Superior temporal gyrus (tissue), 1 donor: ENCODE data around the gene CEP192.

Source experiments
- DNase-seq: peaks from one replicate; pipeline ENCODE4 v3.0.0-alpha.2; 2016; ENCODE audit errors: extremely low spot score

The CEP192 gene

GRCh38 chr18:13138420-13139139 lies 147.4 kb downstream of the CEP192 start:
- DNase-seq: no peak

GRCh38 chr18:13139885-13140450 lies 148.8 kb downstream of the CEP192 start:
- DNase-seq: no peak

- DNase-seq: no peak
Measured at GRCh38 chr18:13141209-13141608, 150.0 kb downstream of the CEP192 start.

DNA sequence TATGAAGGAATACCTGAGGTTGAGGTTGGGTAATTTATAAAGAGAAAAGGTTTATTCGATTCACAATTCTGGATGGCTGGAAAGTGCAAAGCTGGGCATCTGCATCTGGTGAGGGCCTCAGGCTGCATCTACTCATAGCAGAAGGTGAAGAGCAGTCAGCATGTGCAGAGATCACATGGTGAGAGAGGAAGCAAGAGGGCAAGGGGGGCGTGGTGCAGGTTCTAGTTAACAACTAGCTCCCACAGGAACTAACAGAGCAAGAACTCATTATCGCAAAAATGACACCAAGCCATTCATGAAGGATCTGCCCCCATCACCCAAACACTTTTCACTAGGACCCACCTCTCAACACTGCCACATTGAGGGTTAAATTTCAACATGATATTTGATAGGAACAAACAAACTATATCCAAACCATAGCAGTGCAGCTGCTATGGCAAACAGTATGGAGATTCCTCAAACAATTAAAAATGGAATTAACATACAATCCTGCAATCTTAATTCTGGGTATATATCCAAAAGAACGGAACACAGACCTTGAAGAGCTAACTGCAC lies 154.6 kb downstream of the CEP192 start:
- no peak for DNase-seq

DNA sequence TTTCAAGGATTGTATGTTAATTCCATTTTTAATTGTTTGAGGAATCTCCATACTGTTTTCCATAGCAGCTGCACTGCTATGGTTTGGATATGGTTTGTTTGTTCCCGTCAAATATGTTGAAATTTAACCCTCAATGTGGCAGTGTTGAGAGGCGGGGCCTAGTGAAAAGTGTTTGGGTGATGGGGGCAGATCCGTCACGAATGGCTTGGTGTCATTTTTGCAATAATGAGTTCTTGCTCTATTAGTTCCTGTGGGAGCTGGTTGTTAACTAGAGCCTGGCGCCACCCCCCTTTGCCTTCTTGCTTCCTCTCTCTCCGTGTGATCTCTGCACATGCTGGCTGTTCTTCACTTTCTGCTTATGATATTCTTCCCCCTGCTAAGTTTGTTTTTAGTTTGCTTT lies 156.0 kb downstream of the CEP192 start:
- no peak for DNase-seq

- DNase-seq: no peak
Measured at GRCh38 chr18:13151656-13152055, 160.5 kb downstream of the CEP192 start.

GRCh38 chr18:13158428-13158827 lies 167.3 kb downstream of the CEP192 start:
- DNase-seq: no peak

DNA sequence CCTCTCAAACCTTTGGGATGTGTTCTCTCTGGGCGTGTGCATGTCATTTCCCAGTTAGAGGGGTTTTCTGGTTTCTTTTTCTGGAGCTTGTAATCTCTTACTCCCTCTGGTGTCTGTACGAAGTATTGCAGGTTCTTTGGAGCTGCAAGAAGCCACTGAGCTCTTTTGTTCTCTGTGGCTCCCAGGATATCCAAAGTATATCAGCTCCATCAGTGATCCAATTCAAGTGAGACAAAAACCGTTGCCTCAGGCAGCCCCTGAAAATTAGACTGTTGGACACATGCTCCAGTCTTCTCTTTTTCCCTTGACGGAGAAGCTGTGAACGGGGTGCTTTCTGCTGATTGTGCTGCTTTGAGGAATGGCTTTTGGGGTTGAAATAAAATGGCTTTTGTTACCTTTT lies 168.4 kb downstream of the CEP192 start:
- DNase-seq: peak; percentile 84

GRCh38 chr18:13161276-13161899 lies 170.2 kb downstream of the CEP192 start:
- DNase-seq: no peak

- DNase-seq: no peak
Measured at GRCh38 chr18:13163167-13163927, 172.2 kb downstream of the CEP192 start.

DNA sequence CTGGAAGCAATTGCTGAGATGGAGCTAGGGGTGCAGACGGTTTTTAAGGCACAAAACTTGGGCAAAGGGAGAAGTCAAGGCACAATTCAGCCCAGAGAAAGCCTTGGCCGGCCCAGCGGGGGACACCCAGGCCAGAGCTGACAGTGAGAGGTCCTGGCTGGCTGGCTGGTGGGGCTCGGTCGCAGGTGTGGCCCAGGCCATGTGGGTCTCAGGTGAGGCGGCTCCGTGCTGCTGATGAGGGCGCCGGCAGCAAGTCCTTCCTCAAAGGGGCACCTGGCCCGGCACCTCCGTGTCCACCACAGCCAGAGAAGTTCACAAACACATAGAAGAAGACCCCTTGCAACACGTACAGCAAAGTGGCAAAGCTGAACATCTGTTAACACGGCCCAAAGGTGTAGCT lies 173.2 kb downstream of the CEP192 start:
- DNase-seq: no peak

DNA sequence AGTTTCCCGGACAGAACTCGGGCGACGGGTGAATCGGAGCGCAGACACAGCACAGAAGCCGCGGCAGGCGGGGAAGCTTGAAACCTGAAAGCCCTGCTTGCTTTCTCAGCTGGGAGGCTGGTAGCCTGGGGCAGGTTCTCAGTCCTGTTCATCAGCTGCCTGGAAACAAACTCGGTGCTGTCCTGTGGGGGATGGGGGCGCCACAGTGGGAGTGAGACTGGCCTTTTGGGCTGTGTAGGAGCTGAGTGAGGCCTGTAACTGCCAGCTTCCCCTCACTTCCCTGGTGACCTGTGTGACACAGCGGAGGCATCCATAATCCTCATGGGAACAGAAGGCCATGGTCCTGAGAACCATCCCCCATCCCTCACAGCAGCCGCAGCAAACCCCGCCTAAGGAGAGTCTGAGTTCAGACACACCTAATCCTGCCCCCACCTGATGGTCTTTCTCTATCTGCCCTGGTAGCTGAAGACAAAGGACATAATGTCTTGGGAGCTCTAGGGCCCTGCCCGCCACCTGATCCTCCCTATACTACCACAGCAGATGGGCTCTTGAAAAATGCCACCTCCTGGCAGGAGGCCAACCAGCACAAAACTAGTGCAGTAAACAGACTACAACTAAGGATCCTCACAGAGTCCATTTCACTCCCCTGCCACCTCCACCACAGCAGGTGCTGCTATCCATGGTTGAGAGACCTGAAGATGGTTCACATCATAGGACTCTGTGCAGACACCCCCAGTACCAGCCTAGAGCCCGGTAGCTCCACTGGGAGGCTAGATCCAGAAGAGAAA lies 174.7 kb downstream of the CEP192 start:
- DNase-seq: no peak

DNA sequence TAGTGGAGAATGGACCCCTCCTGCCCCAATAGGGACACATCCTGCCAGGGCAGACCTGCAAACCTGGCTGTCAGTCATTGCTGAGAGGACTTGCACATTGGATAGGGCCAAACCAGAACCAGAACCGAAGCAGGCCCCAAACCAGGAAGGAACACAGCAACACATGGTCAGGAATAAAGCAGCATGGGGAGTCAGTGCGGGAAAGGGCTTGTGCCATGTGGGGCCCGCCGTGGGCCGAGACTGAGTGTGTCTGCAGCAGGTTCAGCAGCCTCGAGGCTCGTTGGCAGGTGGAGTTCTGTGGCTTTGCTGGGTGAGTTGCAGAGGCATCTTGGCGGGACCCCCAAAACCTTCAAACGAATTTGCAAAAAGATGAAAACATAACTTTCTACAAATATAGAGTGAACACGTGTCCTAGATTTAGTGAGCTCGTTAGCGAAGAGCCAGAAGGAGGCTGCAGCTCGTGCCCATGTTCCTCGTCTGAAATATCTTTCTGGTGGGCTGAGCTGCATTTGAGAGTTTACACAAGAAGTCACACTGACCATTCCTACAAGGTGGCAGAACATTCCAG lies 182.5 kb downstream of the CEP192 start:
- no peak for DNase-seq
